Keratinocyte (primary cell): Measurements from ENCODE around the gene ETV5. TPM values are rescaled to one million over a fixed set of nuclear protein-coding genes. Genes with fewer than 3 reads are reported as not detected.

ENCODE experiments used
- DNase-seq: peaks from one replicate; pipeline ENCODE4 v3.0.0-alpha.2; 2011; ENCODE audit warnings: low read depth, missing footprints, low spot score
- FAIRE-seq: peaks from 2 replicates; lab custom pipeline; 2011; peaks lifted over from hg19 to GRCh38; lab: Jason Lieb, UNC
- H2AFZ ChIP-seq: 2 replicates; pipeline ENCODE4 v1.6.0; 2012; ENCODE audit warnings: low read length, control low read depth, inconsistent platforms; ENCODE audit not compliant: control insufficient read depth
- H3K27ac ChIP-seq: 2 replicates; pipeline ENCODE4 v1.5.1; 2011; ENCODE audit warnings: low read length; ENCODE audit not compliant: control insufficient read depth, insufficient read depth
- H3K27me3 ChIP-seq: 3 replicates; pipeline ENCODE4 v1.6.0; 2011; ENCODE audit warnings: low read length; ENCODE audit not compliant: control insufficient read depth, insufficient read depth; ENCODE audit errors: extremely low read depth
- H3K36me3 ChIP-seq, 2 experiments: 2 replicates in 1 of 2; 3 replicates in 1 of 2; pipeline ENCODE4 v1.5.1; 2011; ENCODE audit warnings: low read length in 2 of 2, mild to moderate bottlenecking in 1 of 2; ENCODE audit not compliant: control insufficient read depth in 2 of 2, insufficient read depth in 2 of 2; ENCODE audit errors: extremely low read depth in 1 of 2
- H3K4me1 ChIP-seq: 3 replicates; pipeline ENCODE4 v1.5.1; 2011; ENCODE audit warnings: low read length; ENCODE audit not compliant: control insufficient read depth, insufficient read depth; ENCODE audit errors: extremely low read depth
- H3K4me2 ChIP-seq: 3 replicates; pipeline ENCODE4 v1.6.0; 2011; ENCODE audit warnings: low read depth, low read length; ENCODE audit not compliant: control insufficient read depth, insufficient read depth; ENCODE audit errors: extremely low read depth
- H3K4me3 ChIP-seq, 3 experiments: fragments of 200-600 bp in 1 of 3; sonication (generic) in 1 of 3; 2 replicates in 2 of 3; 3 replicates in 1 of 3; pipeline ENCODE4 v1.5.1; 2011 to 2016; ENCODE audit warnings: low read length in 3 of 3, mild to moderate bottlenecking in 3 of 3, control low read depth in 2 of 3, inconsistent platforms in 1 of 3, low read depth in 1 of 3, mixed read lengths in 1 of 3, mixed run types in 1 of 3, moderate library complexity in 1 of 3; ENCODE audit not compliant: control insufficient read depth in 2 of 3, insufficient read depth in 2 of 3; ENCODE audit errors: extremely low read depth in 1 of 3
- H3K79me2 ChIP-seq: 2 replicates; pipeline ENCODE4 v1.6.0; 2012; ENCODE audit warnings: low read length; ENCODE audit not compliant: control insufficient read depth, insufficient read depth
- H3K9ac ChIP-seq: 3 replicates; pipeline ENCODE4 v1.6.0; 2011; ENCODE audit warnings: low read length; ENCODE audit not compliant: control insufficient read depth, insufficient read depth; ENCODE audit errors: extremely low read depth
- H3K9me1 ChIP-seq: 3 replicates; pipeline ENCODE4 v1.6.0; 2011; ENCODE audit warnings: low read length; ENCODE audit not compliant: control insufficient read depth, insufficient read depth; ENCODE audit errors: extremely low read depth
- H3K9me3 ChIP-seq: 2 replicates; pipeline ENCODE4 v1.5.1; 2012; ENCODE audit warnings: low read depth, low read length; ENCODE audit not compliant: control insufficient read depth
- H4K20me1 ChIP-seq: 3 replicates; pipeline ENCODE4 v1.6.0; 2011; ENCODE audit warnings: low read length; ENCODE audit not compliant: control insufficient read depth, insufficient read depth; ENCODE audit errors: extremely low read depth
- CTCF ChIP-seq, 3 experiments: IDR thresholded peaks in 1 of 3; conservative IDR thresholded peaks in 1 of 3; optimal IDR thresholded peaks in 1 of 3; 2 replicates in 2 of 3; 3 replicates in 1 of 3; pipeline versions ENCODE3 to v1.5.1; 2011; ENCODE audit warnings: low read length in 3 of 3, mild to moderate bottlenecking in 3 of 3, moderate library complexity in 2 of 3, control low read depth in 1 of 3, inconsistent platforms in 1 of 3; ENCODE audit not compliant: insufficient read depth in 2 of 3; ENCODE audit errors: extremely low read depth in 1 of 3
- EZH2 ChIP-seq: IDR thresholded peaks from one replicate; pipeline ENCODE4 v1.6.1; 2012; ENCODE audit warnings: inconsistent platforms, mild to moderate bottlenecking, low read length, moderate library complexity
- dilution Hi-C: fragments of 300-500 bp; cut with MboI; formaldehyde crosslinking; loops from one replicate; pipeline ENCODE4 v1.7.0; 2020; ENCODE audit warnings: low sequenced_read_pairs; ENCODE audit not compliant: extremely low pct_ligation_motif_present
- polyA plus RNA-seq, 5 experiments: library from polyadenylated mRNA; depleted of rRNA in 3 of 5; stranded (reverse) in 3 of 5; stranded (forward) in 1 of 5; unstranded in 1 of 5; fragments of >200 nt; gene quantifications; 1 replicate in 1 of 5; 2 replicates in 3 of 5; 3 replicates in 1 of 5; pipeline versions ENCODE4 v1.2.1 to v1.2.3, GENCODE V29; 2011 to 2012; ENCODE audit warnings: missing spikeins in 2 of 5, low read depth in 1 of 5, low replicate concordance in 1 of 5

The ETV5 gene
- polyA plus RNA-seq, 1 donor (not counting 4 experiments of a cell fraction or from before 2014, with no cell fraction given) = 28.7 TPM

- FAIRE-seq (no peak), DNase-seq (no peak)
- no peak overlapping the region for H2AFZ ChIP-seq
- no peak for TF ChIP-seq EZH2
- H4K20me1 ChIP-seq = no peaks in the 10 kb centered on the region
- H3K9me1 ChIP-seq = no peaks in the 10 kb centered on the region
- no peak overlapping the region for H3K9ac ChIP-seq
- no peaks in the 10 kb centered on the region for H3K4me1 ChIP-seq
- H3K4me3 ChIP-seq = no peak overlapping the region
- H3K27ac ChIP-seq = no peak overlapping the region
- H3K36me3 ChIP-seq = no peaks in the 10 kb centered on the region
- H3K27me3 ChIP-seq = no peaks in the 10 kb centered on the region
- H3K79me2 ChIP-seq = no peaks in the 10 kb centered on the region
- no peak overlapping the region for H3K4me2 ChIP-seq
- dilution Hi-C loops = no loop called here
- no peaks in the 10 kb centered on the region for H3K9me3 ChIP-seq
Measured at GRCh38 chr3:186004209-186004608, 104.7 kb downstream of the ETV5 start.

- no peak overlapping the region for H2AFZ ChIP-seq
- dilution Hi-C loops = no loop called here
- no peaks in the 10 kb centered on the region for H4K20me1 ChIP-seq
- no peaks in the 10 kb centered on the region for H3K9me1 ChIP-seq
- peak; percentile 26 for FAIRE-seq
- TF ChIP-seq CTCF (optimal IDR thresholded peaks at IDR 0.05 in 1 of 3, IDR thresholded peaks at IDR 0.05 in 1 of 3, conservative IDR thresholded peaks at IDR 0.05 in 1 of 3; ENCODE audit: extremely low read depth in 1 of 3, insufficient read depth in 2 of 3, low read length in 3 of 3) (no peak), EZH2 (no peak)
- H3K27ac ChIP-seq = no peak overlapping the region
- H3K4me1 ChIP-seq = no peaks in the 10 kb centered on the region
- no peaks in the 10 kb centered on the region for H3K27me3 ChIP-seq
- no peak overlapping the region for H3K4me3 ChIP-seq
- no peak overlapping the region for H3K4me2 ChIP-seq
- H3K79me2 ChIP-seq = no peaks in the 10 kb centered on the region
- H3K9ac ChIP-seq = no peak overlapping the region
- no peaks in the 10 kb centered on the region for H3K9me3 ChIP-seq
- no peak for DNase-seq
- H3K36me3 ChIP-seq = no peaks in the 10 kb centered on the region
Measured at GRCh38 chr3:186003610-186004009, 105.3 kb downstream of the ETV5 start.

- H2AFZ ChIP-seq = no peak overlapping the region
- no peaks in the 10 kb centered on the region for H3K4me1 ChIP-seq
- H3K79me2 ChIP-seq = no peaks in the 10 kb centered on the region
- H3K9me1 ChIP-seq = no peaks in the 10 kb centered on the region
- no peak overlapping the region for H3K4me2 ChIP-seq
- TF ChIP-seq CTCF (optimal IDR thresholded peaks at IDR 0.05 in 1 of 3, IDR thresholded peaks at IDR 0.05 in 1 of 3, conservative IDR thresholded peaks at IDR 0.05 in 1 of 3; ENCODE audit: extremely low read depth in 1 of 3, insufficient read depth in 2 of 3, low read length in 3 of 3) = peak in 2 of 3 experiments; percentile 42 to 66
- TF ChIP-seq EZH2 = no peak
- dilution Hi-C loops = no loop called here
- FAIRE-seq (no peak), DNase-seq (no peak)
- H3K9ac ChIP-seq = no peak overlapping the region
- H3K27ac ChIP-seq = no peak overlapping the region
- H3K27me3 ChIP-seq = no peaks in the 10 kb centered on the region
- H3K4me3 ChIP-seq = no peak overlapping the region
- H3K36me3 ChIP-seq = no peaks in the 10 kb centered on the region
- no peaks in the 10 kb centered on the region for H4K20me1 ChIP-seq
- no peaks in the 10 kb centered on the region for H3K9me3 ChIP-seq
Measured at GRCh38 chr3:186002884-186003472, 105.9 kb downstream of the ETV5 start.
